ENCODE data around the gene SERAC1. TPM values are rescaled to one million over a fixed set of nuclear protein-coding genes. Genes with fewer than 3 reads are reported as not detected.
A peak's percentile ranks its signal among the peaks of the same experiment; 100 is the strongest.

The SERAC1 gene
- polyA plus RNA-seq, 4 donors, result 6.8 to 19.7 (median 14.9) TPM

DNA sequence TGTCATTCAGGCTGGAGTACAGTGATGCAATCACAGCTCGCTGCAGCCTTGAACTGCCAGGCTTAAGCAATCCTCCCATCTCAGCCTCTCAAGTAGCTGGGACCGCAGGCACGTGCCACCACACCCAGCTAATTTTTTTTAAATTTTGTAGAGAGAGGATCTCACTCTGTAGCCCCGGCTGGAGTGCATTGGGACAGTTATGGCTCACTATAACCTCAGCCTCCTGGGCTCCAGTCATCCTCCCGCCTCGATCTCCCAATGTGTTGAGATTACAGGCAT lies 86.5 kb downstream of the SERAC1 start:
- no peak for DNase-seq (ENCODE audit: low read depth in 4 of 4, low spot score in 3 of 4)

DNA sequence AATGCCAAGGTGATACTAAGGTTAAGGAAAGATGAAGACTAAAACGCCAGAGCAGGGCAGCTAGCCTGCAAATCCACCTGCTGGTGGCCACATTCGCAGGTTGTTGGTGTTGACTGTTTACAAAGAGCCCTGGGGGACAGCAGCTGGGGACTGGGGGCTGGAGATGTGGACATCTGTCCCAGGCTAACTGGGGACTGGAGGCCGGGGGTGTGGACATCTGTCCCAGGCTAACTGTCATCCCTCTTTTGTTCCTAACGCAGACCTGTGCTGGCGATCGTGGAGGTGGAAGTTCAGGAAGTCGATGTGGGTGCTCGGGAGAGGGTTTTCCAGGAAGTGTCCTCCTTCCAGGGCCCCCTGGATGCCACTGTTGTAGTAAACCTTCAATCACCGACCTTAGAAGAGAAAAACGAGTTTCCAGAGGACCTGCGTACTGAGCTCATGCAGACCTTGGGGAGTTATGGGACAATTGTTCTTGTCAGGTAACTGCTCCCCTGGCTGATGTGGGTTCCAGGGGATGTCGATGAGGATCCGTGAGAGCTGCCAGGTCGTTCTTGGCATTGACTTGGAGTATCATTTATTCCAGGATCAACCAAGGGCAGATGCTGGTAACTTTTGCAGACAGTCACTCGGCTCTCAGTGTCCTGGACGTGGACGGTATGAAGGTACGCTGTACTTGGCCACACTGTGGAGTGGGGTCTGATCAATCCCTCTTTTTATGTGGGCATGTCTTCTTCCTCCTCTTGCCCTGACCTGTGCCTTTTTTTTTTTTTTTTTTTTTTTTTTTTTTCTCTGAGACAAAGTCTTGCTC lies 87.0 kb downstream of the SERAC1 start:
- no peak for DNase-seq (ENCODE audit: low read depth in 4 of 4, low spot score in 3 of 4)

DNA sequence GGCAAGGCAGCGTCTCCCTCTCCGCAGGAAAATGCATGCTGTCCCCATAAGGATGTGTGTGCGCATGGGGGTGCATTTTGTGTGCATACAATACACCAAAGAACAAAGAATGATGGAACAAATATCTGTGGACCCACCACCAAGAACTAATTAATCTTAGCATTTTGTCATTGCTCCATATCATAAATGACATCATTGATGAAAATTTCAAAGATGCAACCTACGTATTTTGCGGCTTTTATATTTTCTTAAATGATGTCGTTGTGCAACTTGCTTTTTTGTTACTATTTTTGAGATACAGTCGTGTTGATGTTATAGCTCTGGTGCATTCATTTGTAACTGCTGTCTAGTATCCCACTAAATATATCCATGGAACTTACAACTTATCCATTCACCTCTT lies 89.7 kb downstream of the SERAC1 start:
- no peak for DNase-seq (ENCODE audit: low read depth in 4 of 4, low spot score in 3 of 4)

DNA sequence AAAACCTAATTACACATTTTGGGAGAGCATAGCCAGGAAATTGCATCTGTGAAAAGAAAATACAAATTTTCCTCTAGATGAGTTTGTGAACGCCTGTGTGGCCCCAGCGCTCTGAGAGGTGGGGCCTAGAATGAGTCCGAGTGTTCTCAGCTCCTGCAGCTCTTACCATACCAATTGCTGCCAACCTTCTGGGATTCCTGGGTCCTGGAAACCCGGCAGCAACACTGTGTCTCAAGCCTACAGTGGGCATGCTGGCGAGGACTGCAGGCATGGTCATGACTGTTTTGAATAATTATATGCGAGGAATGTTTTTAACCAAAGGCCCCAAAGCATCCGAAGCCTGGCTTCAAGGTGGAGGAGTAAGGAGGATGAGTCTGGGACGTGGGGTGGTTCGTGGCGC lies 90.4 kb downstream of the SERAC1 start:
- DNase-seq (ENCODE audit: low read depth in 4 of 4, low spot score in 3 of 4), result no peak

DNA sequence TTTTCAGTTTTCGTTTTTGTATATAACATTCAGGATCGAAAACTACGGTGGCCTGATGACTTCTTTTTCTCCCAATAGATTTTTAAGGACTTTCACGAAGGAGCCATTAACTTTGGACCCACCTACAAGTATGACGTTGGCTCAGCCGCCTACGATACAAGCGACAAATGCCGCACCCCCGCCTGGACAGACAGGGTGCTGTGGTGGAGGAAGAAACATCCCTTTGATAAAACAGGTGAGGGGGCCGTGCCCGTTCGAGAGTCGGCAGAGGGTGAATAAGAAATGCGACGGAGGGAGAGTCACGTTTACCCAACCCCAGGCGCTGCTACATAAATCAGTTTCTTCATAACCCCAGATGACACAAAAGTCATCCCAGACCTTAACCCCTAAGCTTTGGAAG lies 91.5 kb downstream of the SERAC1 start:
- DNase-seq (ENCODE audit: low read depth in 4 of 4, low spot score in 3 of 4), result no peak

DNA sequence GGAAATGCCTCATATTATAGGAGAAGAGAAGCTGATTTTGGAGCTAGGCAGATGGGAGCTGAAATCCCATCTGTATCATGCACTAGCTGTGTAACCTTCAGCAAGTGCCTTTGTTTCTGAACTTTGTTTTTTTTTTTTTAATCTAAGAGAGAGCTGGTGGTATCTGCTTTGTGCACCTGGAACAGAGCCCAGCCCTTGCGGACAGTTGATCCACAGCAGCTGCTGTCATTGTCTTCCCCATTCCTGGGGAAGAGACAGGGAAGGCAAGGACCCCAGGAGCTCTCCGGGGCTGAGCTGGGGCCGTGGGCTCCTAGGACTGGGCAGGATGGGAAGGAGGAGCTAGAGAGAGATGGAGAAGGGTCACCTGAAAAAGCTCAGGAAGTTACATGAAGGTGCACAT lies 94.3 kb downstream of the SERAC1 start:
- DNase-seq (ENCODE audit: low read depth in 4 of 4, low spot score in 3 of 4), result no peak

DNA sequence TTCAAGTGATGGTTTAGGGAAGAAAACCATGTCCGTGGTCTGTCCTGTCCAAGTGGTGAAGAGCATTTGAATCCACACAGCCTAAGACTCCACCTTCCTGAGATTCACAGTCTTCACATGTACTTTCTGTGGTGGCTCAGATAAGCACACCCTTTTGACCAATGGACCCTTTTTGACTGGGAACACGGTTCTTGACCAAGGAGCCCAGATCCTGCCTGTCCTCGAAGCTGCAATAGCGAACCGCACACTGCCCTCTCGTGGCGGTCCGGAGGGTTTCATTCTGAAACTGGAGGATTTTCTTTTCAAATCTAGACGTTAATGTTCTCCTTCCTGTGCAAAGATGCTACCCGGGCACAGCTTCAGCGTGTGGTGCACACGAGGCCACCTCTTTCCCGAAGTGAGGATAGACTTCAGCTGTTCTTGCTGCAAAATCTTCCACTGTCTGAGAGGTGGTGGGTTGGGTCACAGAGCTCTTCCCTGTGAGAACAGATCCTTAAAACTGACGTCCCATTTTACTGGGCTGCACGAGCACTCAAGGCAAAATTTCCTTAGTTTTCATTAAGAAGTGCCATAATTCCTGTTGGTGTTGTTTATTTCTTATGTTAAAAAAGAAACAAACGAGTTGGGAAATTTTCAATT lies 95.9 kb downstream of the SERAC1 start:
- DNase-seq (ENCODE audit: low read depth in 4 of 4, low spot score in 3 of 4), result peak in 2 of 4 donors; percentile 31 to 40

DNA sequence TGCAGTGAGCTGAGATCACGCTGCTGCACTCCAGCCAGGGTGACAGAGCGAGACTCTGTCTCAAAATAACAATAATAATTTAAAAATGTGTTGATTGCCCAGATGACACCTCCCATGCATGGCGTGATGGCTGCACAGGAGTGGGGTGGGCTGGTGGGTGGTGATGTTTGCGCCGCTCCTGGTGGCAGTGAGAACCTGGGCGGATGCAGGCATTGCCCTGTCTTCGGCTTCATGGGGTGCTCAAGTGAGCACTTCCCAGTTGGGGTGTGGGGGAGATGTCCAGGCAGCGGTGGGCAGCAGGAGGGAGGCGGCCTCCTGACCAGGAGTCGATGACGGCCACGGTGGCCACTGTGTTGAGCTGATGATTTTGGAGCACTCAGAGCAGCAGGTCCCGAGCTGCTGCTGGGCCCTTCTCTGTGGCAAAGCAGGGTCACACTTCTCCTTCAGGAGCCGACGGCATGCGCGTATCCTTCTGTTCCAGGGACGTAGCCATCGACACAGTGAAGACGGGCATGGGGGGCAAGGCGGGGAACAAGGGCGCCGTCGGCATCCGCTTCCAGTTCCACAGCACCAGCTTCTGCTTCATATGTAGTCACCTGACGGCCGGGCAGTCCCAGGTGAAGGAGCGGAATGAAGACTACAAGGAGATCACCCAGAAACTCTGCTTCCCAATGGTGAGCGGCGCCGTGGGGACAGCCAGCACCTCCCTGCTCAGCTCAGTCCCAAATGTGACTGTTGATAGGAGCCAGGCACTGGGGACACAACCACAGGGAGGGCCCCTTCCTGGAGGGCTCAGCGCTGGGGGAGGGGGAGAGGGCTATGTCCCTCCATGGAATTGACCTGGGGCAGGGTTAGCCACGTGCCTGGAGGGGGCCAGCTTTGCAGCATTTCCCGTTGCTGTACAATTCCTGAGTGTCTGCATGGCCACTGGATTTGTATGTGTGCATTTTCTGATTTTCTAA lies 96.7 kb downstream of the SERAC1 start:
- no peak for DNase-seq (ENCODE audit: low read depth in 4 of 4, low spot score in 3 of 4)

DNA sequence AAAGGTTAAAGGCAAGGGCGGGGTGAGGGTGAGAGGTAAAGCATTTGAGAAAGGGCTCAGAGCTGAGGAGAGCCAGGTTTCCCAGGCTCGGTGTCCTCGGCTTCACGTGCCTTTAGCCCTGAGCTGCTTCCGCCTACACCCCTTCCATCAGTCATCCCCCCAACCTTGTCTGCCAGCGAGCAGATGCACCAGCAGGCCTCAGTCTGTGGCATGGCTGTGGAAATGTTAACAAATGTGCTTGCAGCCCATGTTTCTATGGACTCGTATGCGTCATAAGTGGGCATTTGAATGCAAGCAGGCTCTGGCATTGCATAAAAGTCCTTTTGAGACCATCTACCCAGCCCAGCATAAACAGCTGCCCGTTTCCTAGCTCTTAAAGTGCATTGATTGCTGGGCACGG lies 97.5 kb downstream of the SERAC1 start:
- no peak for DNase-seq (ENCODE audit: low read depth in 4 of 4, low spot score in 3 of 4)

DNA sequence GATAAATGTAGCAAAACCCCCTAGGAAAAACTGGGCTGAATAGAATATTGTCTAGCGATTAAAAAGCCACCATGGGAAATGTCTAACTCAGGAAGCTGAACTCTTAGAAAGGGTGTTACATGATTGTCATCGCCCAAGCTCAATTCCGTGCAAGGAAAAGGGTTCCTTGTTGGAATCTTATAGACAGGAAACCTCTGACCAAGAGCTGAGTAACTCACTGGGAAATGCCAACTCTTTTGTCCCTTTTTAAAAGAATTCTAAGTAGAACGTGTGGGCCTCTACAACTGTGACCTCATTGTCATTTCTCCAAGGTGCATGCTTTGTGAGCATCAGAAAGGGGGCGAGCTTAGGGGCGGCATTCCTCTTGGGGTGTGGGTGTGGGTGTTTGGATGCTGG lies 98.3 kb downstream of the SERAC1 start:
- no peak for DNase-seq (ENCODE audit: low read depth in 4 of 4, low spot score in 3 of 4)

DNA sequence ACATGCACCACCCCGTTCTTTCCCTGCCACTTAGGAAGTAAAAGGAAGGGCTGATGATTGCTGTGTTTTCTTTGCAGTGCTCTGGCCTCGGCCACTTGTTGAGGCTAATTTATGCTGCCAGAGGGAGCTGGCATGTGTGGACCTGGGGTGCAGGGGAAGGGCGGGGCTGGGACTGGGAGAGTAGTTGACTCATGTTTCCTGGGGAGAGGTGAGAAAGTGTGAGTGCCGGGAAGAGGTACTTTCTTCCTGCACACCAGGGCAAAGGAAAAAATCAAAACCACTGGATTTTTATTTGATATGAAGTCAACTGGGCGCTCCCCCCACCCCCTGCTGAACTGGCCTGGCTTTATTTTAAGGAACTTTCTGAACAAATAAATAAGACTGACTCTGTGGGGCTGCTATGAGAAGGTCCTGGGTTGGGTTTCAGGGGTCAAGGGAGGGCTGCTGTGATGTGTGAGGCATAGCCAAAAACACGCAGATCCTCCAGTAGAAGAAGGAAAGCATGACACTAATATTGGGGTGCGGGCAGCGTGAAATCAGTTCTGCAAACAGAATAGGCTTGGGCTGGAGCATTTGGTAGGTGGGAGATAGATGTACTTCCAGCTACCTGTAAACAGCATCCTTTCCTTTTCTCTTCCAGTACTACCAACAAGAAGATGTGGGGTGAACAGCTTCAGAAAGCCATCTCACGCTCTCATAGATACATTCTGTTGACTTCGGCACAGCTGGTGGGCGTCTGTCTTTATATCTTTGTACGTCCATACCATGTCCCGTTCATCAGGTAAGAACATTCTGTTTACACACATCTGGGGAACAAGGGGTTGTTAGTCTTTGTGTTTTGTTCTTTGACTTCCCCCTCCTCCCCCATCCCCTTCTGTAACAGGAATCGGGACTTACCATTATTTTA lies 98.9 kb downstream of the SERAC1 start:
- DNase-seq (ENCODE audit: low read depth in 4 of 4, low spot score in 3 of 4), result no peak

DNA sequence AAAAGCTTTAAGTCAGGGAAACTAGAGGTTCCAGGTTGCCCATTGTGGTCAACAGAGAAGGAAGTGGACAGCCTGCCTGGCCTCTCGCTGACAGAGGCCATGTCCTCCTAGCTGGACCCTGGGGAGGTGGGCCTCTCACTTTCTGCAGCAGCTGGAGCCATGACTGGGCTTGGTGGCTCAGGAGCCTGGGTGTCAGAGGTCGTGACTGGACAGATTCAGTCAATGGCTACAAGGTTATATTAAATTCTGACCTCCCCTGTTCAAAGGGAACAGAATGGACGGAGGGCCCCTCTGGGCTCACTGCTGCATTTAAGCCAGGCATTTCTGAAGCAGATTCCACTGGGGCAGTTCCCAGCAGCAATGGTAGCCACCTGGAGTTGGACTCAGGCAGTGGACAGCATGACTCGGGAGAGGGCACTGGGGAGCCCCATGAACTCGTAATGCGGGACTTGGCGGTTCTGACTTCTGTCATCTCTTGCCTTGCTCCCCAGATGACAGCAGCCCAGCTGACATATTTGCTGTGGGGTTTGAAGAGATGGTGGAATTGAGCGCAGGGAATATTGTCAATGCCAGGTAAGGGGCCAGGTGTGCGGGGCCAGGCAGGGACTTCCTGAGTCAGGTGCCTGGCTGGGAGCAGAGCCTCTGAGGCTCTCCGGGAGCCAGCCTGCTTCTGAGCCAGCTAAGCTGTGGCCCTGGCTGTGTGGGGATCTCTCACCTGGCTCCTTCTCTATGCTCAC lies 99.7 kb downstream of the SERAC1 start:
- DNase-seq (ENCODE audit: low read depth in 4 of 4, low spot score in 3 of 4), result no peak

DNA sequence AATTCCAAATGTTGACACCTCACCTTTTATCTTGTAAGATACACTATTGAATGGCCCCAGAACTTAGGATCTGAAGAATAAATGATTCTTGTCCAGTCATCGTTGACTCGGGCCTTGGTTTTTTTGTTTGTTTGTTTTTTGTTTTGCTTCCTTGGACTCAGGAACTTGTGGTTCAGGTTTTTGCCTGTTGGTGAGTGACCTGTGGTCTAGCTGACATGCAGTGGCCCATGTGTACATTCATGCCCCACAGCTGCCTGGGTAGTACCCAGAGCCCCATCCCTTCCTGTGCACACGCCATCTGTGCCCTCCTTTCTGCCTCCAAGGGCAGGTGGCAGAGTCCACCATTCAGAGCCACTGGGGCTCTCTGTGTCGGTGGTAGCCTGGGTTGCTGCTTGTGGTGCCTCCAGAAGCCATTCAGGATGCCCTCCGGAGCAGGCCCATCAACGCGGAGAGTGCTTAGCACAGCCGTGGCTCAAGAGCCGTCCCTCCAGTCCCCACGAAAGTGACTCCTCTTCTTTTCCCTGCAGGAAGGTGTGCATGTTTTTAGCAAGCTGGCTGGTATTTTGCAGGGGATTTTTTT lies 100.5 kb downstream of the SERAC1 start:
- DNase-seq (ENCODE audit: low read depth in 4 of 4, low spot score in 3 of 4), result no peak

DNA sequence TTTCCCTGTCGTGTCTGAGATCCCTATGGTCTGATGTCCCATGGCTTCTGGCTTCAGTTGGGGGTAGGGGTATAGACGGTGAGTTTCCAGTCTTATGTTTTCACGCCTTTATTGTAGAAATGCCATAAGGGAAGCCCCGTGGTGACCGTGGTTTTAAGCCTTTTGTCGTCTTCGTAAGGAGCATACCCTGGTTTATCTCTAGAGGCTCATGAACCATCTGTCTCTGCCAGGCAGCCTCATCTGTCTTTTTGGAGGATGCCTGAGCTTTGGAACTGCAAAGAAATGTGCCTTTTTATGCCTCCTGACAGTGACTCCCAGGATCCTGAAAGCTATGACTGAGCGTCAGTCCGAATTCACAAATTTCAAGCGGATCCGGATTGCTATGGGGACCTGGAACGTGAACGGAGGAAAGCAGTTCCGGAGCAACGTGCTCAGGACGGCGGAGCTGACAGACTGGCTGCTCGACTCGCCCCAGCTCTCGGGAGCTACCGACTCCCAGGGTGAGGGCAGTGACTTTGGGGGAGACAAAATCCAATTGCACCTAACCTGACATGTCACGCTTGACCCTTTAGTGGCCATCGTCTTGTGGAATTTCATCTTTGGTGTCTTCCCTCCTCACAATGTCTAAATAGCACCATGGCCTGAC lies 101.8 kb downstream of the SERAC1 start:
- no peak for DNase-seq (ENCODE audit: low read depth in 4 of 4, low spot score in 3 of 4)

DNA sequence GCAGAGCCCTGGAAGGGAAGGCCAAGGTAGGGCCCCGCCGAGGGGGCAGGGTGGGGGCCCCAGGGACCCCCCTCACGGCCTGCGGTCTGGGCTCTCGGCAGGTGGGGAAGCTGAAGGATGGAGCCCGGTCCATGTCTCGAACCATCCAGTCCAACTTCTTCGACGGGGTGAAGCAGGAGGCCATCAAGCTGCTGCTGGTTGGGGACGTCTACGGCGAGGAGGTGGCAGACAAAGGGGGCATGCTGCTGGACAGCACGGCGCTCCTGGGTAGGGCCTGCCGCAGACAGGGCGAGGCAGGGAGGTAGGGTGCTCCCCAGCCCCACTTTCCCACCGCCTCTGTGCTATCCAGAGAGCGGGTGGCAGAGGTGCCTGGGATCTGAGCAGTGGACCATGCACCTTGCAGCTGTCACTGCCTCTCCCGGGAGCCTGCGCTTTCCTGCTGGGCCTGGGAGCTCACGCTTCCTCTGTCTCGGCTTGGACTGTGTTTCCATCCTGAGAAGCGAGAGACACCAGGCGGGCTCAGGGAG lies 103.3 kb downstream of the SERAC1 start:
- DNase-seq (ENCODE audit: low read depth in 4 of 4, low spot score in 3 of 4), result no peak

DNA sequence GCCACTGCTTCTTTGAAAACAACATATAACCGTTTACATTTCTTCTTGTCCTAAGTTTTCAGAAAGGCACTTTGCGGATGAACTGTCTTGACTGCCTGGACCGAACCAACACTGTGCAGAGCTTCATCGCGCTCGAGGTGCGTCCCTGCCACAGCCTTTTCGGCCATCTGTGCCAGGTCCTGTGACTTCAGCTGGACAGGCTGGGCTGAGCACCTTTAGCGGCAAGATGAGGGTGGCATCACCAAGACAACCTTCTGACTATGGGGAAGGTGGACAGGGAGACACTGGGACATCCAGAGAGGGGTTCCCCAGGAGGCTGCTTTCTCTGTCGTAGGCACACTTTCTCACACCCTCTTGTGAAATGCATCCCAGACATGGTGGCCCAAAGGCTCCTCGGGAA lies 104.3 kb downstream of the SERAC1 start:
- DNase-seq (ENCODE audit: low read depth in 4 of 4, low spot score in 3 of 4), result no peak

DNA sequence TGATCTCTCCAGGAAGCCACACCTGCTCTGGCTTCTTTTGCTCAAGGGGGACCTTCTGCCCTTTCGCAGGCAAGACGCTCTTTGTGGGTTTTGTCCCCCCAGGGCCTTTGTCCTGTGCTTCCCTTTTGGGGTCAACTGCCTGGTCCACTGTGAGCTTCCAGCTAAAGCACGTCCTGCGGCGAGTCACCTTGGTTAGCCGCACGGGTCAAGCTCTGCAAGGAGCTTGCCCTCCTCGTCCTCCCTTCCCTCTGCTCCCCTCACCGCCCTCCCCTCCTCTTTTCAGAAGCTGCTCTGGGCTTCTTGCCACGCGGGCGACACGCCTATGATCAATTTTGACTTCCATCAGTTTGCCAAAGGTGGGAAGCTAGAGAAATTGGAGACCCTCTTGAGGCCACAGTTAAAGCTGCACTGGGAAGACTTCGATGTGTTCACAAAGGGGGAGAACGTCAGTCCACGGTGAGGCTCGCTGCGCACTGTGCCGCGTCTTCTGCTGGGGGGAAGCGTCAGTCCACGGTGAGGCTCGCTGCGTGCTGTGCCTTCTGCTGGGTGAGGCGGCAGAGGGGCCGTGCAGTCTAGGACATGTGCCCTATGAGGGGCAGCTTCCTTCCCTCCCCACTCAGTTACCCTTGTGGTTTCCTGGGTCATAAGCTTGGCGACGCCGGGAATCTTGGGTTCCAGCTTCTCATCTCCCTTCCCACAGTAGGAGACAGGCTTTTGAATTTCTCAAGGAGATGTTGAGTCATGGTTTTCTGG lies 106.2 kb downstream of the SERAC1 start:
- no peak for DNase-seq (ENCODE audit: low read depth in 4 of 4, low spot score in 3 of 4)

DNA sequence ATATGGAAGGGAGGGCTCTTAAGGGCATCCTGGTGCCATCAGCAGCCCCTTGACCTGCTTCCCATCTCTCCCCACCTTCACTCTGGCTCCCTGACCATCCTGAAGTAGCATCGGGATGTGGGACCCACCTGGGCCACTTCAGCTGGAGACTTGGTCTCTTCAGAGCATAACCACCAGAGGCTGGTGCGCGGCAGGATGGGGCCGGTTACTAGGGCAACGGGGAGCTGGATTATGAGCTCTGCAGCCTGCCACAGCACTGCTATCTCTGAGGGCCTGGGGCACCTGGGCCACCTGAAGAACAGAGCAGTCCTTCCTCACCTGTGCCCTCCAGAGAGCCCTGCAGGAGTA lies 106.7 kb downstream of the SERAC1 start:
- DNase-seq (ENCODE audit: low read depth in 4 of 4, low spot score in 3 of 4), result no peak

Measured in left renal pelvis (tissue), 4 donors.